Ovary (tissue), 9 donors: Measurements from ENCODE around the gene BNIP3. TPM values are rescaled to one million over a fixed set of nuclear protein-coding genes. Genes with fewer than 3 reads are reported as not detected.

Source experiments
- DNase-seq, 5 donors: peaks; one replicate each; pipeline ENCODE4 v3.0.0-alpha.2; 2019 to 2020
- H3K27ac ChIP-seq, 2 donors: fragments of 200-600 bp; one replicate each; pipeline versions ENCODE4 v1.5.1 to v1.8.0; 2019 to 2022
- H3K27me3 ChIP-seq: fragments of 200-600 bp; one replicate; pipeline ENCODE4 v1.8.0; 2022
- H3K36me3 ChIP-seq: fragments of 200-600 bp; sonication (generic); one replicate; pipeline ENCODE4 v1.5.1; 2019
- H3K4me1 ChIP-seq: one replicate; pipeline ENCODE4 v1.8.1; 2013; ENCODE audit warnings: mild to moderate bottlenecking, moderate library complexity; ENCODE audit not compliant: insufficient read depth
- H3K4me3 ChIP-seq: fragments of 200-600 bp; sonication (generic); one replicate; pipeline ENCODE4 v1.5.1; 2017
- H3K9me3 ChIP-seq, 2 donors: fragments of 200-600 bp in 1 of 2; sonication (generic) in 1 of 2; one replicate each; pipeline versions ENCODE4 v1.5.1 to v1.8.1; 2013 to 2019; ENCODE audit warnings: mild to moderate bottlenecking in 1 of 2, moderate library complexity in 1 of 2
- CTCF ChIP-seq, 3 donors: fragments of 450-650 bp in 2 of 3; fragments of 200-600 bp in 1 of 3; IDR thresholded peaks; one replicate each; pipeline versions ENCODE4 v1.5.1 to v1.8.0; 2016 to 2022; ENCODE audit warnings: antibody characterized with exemption in 3 of 3, mild to moderate bottlenecking in 1 of 3
- EP300 ChIP-seq: sonication (generic); formaldehyde crosslinking; IDR thresholded peaks from one replicate; pipeline ENCODE4 v1.6.1; 2017; ENCODE audit warnings: antibody characterized with exemption
- POLR2A ChIP-seq: fragments of 450-650 bp; IDR thresholded peaks from one replicate; pipeline ENCODE4 v1.6.1; 2017; ENCODE audit warnings: antibody characterized with exemption, mild to moderate bottlenecking, moderate library complexity
- WGBS, 3 donors: extraction: QIAGEN DNeasy Blood & Tissue Kit in 1 of 3; methylation state at CpG; one replicate each; pipeline versions ENCODE4 v1.1.5 to v1.1.7; 2013 to 2017; 5-methylcytosine and 5-hydroxymethylcytosine counted together
- intact Hi-C, 4 donors: fragments of 100-400 bp; cut with DNase I; formaldehyde crosslinking; loops; one replicate each; pipeline versions ENCODE4 v1.11.0 to v1.15.1; 2022 to 2023
- polyA plus RNA-seq, 2 donors: library from polyadenylated mRNA; stranded (reverse); fragments of 200-250 nt in 1 of 2; fragments of 350-450 nt in 1 of 2; fragmentation: Illumina TruSeq in 1 of 2; extraction: RNeasy Lipid Tissue Mini Kit (QIAGEN cat#74804) in 1 of 2; gene quantifications; one replicate each; pipeline ENCODE4 v1.2.3, GENCODE V29; 2013 to 2014
- total RNA-seq, 7 donors: library from RNA; depleted of rRNA in 2 of 7; stranded (reverse); fragments of >200 nt in 2 of 7; fragmentation: NEBNext Ultra II Directional in 3 of 7; extraction: Animal tissue kit (Norgen Biotek cat#: 25700) in 3 of 7; gene quantifications; one replicate each; pipeline versions ENCODE4 v1.1.0 to v1.2.4, GENCODE V29; 2016 to 2023
- donor health status: DM: no; HTN: no; CAD: no; lungs with moderate emphysema.
- donor health status: DM: no; HTN: no; CAD: no.
- donor health status: Bipolar disorder and iron deficiency.
- donor health status: DM: yes; HTN: yes; CAD: no.
- donor health status: DM: no; HTN: no; CAD: no.
- donor health status: DM: yes; HTN: yes; CAD: no.

The BNIP3 gene
- total and polyA plus RNA-seq, 9 donors = 39.8 to 166 (median 61.9) TPM

GRCh38 chr10:131936736-131937135 lies 45.0 kb downstream of the BNIP3 start:
- Histone ChIP-seq H3K36me3 (no peaks in the 10 kb centered on the region), H3K4me3 (no peak overlapping the region), H3K4me1 (peaks cover 12% of the 10 kb centered on the region), H3K9me3 (no peaks in the 10 kb centered on the region), H3K27ac (no peak overlapping the region), H3K27me3 (no peaks in the 10 kb centered on the region)
- intact Hi-C loops = no loop called here
- WGBS, 3 donors = 93 to 96% (median 93%) methylated on average over 18 of the region's 18 CpGs
- TF ChIP-seq CTCF (IDR thresholded peaks at IDR 0.05) (no peak), EP300 (no peak), POLR2A (no peak)
- peak in 1 of 5 donors; percentile 18 for DNase-seq

GRCh38 chr10:131936294-131936693 lies 45.4 kb downstream of the BNIP3 start:
- intact Hi-C loops = no loop called here
- Histone ChIP-seq H3K27me3 (no peaks in the 10 kb centered on the region), H3K27ac (no peak overlapping the region), H3K4me1 (peaks cover 14% of the 10 kb centered on the region), H3K9me3 (no peaks in the 10 kb centered on the region), H3K36me3 (no peaks in the 10 kb centered on the region), H3K4me3 (no peak overlapping the region)
- 86 to 91% (median 87%) methylated on average over 9 of the region's 9 CpGs for WGBS, 3 donors
- no peak for DNase-seq
- TF ChIP-seq EP300 (no peak), POLR2A (no peak), CTCF (IDR thresholded peaks at IDR 0.05) (no peak)

GRCh38 chr10:131935260-131935659 lies 46.5 kb downstream of the BNIP3 start:
- TF ChIP-seq EP300 (no peak), POLR2A (no peak), CTCF (IDR thresholded peaks at IDR 0.05) (no peak)
- WGBS, 3 donors = 56 to 86% (median 63%) methylated on average over 1 of the region's 1 CpG
- H3K4me1 ChIP-seq = peaks cover 19% of the 10 kb centered on the region
- DNase-seq = no peak
- H3K27ac ChIP-seq = no peak overlapping the region
- H3K27me3 ChIP-seq = no peaks in the 10 kb centered on the region
- no peak overlapping the region for H3K4me3 ChIP-seq
- no peaks in the 10 kb centered on the region for H3K36me3 ChIP-seq
- H3K9me3 ChIP-seq = no peaks in the 10 kb centered on the region
- intact Hi-C loops = no loop called here

- no peaks in the 10 kb centered on the region for H3K36me3 ChIP-seq
- WGBS, 3 donors = 82 to 85% (median 83%) methylated on average over 8 of the region's 8 CpGs
- DNase-seq = peak in 1 of 5 donors; percentile 25
- TF ChIP-seq POLR2A (no peak), CTCF (IDR thresholded peaks at IDR 0.05) (no peak), EP300 (no peak)
- intact Hi-C loops = no loop called here
- no peaks in the 10 kb centered on the region for H3K27me3 ChIP-seq
- peaks cover 21% of the 10 kb centered on the region for H3K4me1 ChIP-seq
- H3K4me3 ChIP-seq = no peak overlapping the region
- no peaks in the 10 kb centered on the region for H3K9me3 ChIP-seq
- H3K27ac ChIP-seq = no peak overlapping the region
These were observed 47.0 kb downstream of the BNIP3 start for GRCh38 chr10:131934769-131935168.
